ENCODE results near the gene PCDHGA8.

GRCh38 chr5:141420855-141421488 lies 28.5 kb downstream of the PCDHGA8 start, which contains the start of gene PCDHGA11:
- peak; percentile 32 for TF ChIP-seq CTCF (IDR thresholded peaks at IDR 0.05; ENCODE audit: low read depth, low read length, missing input control)
- no peak for TF ChIP-seq ZBTB33 (IDR thresholded peaks at IDR 0.05)
- TF ChIP-seq MAX (IDR thresholded peaks at IDR 0.05) = no peak
- no peak for TF ChIP-seq GABPA (IDR thresholded peaks at IDR 0.05 in 1 of 2, conservative IDR thresholded peaks at IDR 0.05 in 1 of 2)
- TF ChIP-seq REST (IDR thresholded peaks at IDR 0.05) = no peak
- no peak for TF ChIP-seq SP1 (IDR thresholded peaks at IDR 0.05)
- no peak for TF ChIP-seq RXRA (IDR thresholded peaks at IDR 0.05)
- TF ChIP-seq TAF1 (conservative IDR thresholded peaks at IDR 0.05) = no peak
- no peak for TF ChIP-seq NR2F2 (IDR thresholded peaks at IDR 0.05)
- no peak for TF ChIP-seq YY1 (IDR thresholded peaks at IDR 0.05)

Measured in liver (tissue), 3 donors.